HG03439 (cell line): Measurements from ENCODE around the gene IQCN.

Source experiments
- ATAC-seq: cut with Tn5 transposase; IDR thresholded peaks from one replicate; pipeline ENCODE4 v1.9.1; 2021; ENCODE audit warnings: mild to moderate bottlenecking, moderate library complexity; ENCODE audit not compliant: unreplicated experiment

IQCN gene

GRCh38 chr19:18234194-18234593 is 40.1 kb downstream of the IQCN start:
- no peak for ATAC-seq

- ATAC-seq: no peak
Observed at GRCh38 chr19:18233224-18233825, 40.9 kb downstream of the IQCN start.

- no peak for ATAC-seq
Observed at GRCh38 chr19:18232540-18233223, 41.6 kb downstream of the IQCN start.

GRCh38 chr19:18231775-18232174 is 42.5 kb downstream of the IQCN start:
- ATAC-seq: no peak

GRCh38 chr19:18230941-18231734 is 43.1 kb downstream of the IQCN start:
- no peak for ATAC-seq

- no peak for ATAC-seq
Observed at GRCh38 chr19:18229915-18230314, 44.3 kb downstream of the IQCN start.

GRCh38 chr19:18229474-18229873 is 44.8 kb downstream of the IQCN start:
- ATAC-seq: no peak

- ATAC-seq: no peak
Observed at GRCh38 chr19:18227781-18228271, 46.4 kb downstream of the IQCN start.

GRCh38 chr19:18226956-18227780 is 47.1 kb downstream of the IQCN start:
- no peak for ATAC-seq

GRCh38 chr19:18225702-18226468 is 48.4 kb downstream of the IQCN start, which contains the start of gene PDE4C:
Gene PDE4C, minus strand, starts transcription at chr19:18226438. Its CDS starts 23 bp downstream, at chr19:18226415.
- no peak for ATAC-seq

GRCh38 chr19:18225355-18225701 is 48.9 kb downstream of the IQCN start:
- no peak for ATAC-seq

GRCh38 chr19:18224525-18225354 is 49.5 kb downstream of the IQCN start:
- peak; percentile 92 for ATAC-seq

GRCh38 chr19:18223860-18224524 is 50.3 kb downstream of the IQCN start:
- peak; percentile 9 for ATAC-seq

GRCh38 chr19:18221815-18222725 is 52.2 kb downstream of the IQCN start:
- no peak for ATAC-seq

GRCh38 chr19:18220632-18221275 is 53.5 kb downstream of the IQCN start:
- no peak for ATAC-seq

- no peak for ATAC-seq
Observed at GRCh38 chr19:18219911-18220631, 54.2 kb downstream of the IQCN start.

GRCh38 chr19:18218600-18218999 is 55.7 kb downstream of the IQCN start:
- ATAC-seq: no peak
